ENCODE measurements around the gene RSPO1. TPM values are rescaled to one million over a fixed set of nuclear protein-coding genes. Genes with fewer than 3 reads are reported as not detected.
A peak's percentile ranks its signal among the peaks of the same experiment; 100 is the strongest.
"Not testable (repeated sequence)": the region's sequence is repeated elsewhere in the genome, so short reads cannot be mapped to it uniquely, and the experiment has no call there.

RSPO1 gene
- not detected in 2 replicates for polyA plus RNA-seq (2014; cell fraction: cytosol; rRNA removed)
- polyA plus RNA-seq (2014; cell fraction: nucleus; rRNA removed): not detected in 2 replicates

GRCh38 chr1:37634244-37634991, at the start of gene RSPO1:
Gene RSPO1, minus strand, starts transcription at chr1:37634892. Its CDS starts 5,231 bp downstream, at chr1:37629661.
- DNase-seq (ENCODE audit: low spot score): peak; percentile 9

GRCh38 chr1:37684182-37684581, 49.5 kb upstream of the RSPO1 start:
- not testable (repeated sequence) for DNase-seq (ENCODE audit: low spot score)

- peak; percentile 46 for DNase-seq (ENCODE audit: low spot score)
These were observed 47.8 kb upstream of the RSPO1 start for GRCh38 chr1:37682334-37682987.

- no peak for DNase-seq (ENCODE audit: low spot score)
These were observed 46.2 kb upstream of the RSPO1 start for GRCh38 chr1:37680933-37681332.

GRCh38 chr1:37677808-37678207, 43.1 kb upstream of the RSPO1 start:
- DNase-seq (ENCODE audit: low spot score): no peak

GRCh38 chr1:37677143-37677439, 42.4 kb upstream of the RSPO1 start:
- DNase-seq (ENCODE audit: low spot score): no peak

- no peak for DNase-seq (ENCODE audit: low spot score)
These were observed 41.8 kb upstream of the RSPO1 start for GRCh38 chr1:37676281-37677142.

- DNase-seq (ENCODE audit: low spot score): no peak
These were observed 39.2 kb upstream of the RSPO1 start for GRCh38 chr1:37673920-37674319.

GRCh38 chr1:37672136-37672870, 37.6 kb upstream of the RSPO1 start:
- DNase-seq (ENCODE audit: low spot score): no peak

- DNase-seq (ENCODE audit: low spot score): no peak
These were observed 36.6 kb upstream of the RSPO1 start for GRCh38 chr1:37671261-37671660.

GRCh38 chr1:37670133-37670532, 35.4 kb upstream of the RSPO1 start:
- DNase-seq (ENCODE audit: low spot score): peak; percentile 59

- DNase-seq (ENCODE audit: low spot score): peak; percentile 74
These were observed 32.5 kb upstream of the RSPO1 start for GRCh38 chr1:37667023-37667671.

GRCh38 chr1:37666241-37666867, 31.7 kb upstream of the RSPO1 start:
- DNase-seq (ENCODE audit: low spot score): no peak

- DNase-seq (ENCODE audit: low spot score): peak; percentile 42
These were observed 28.8 kb upstream of the RSPO1 start for GRCh38 chr1:37663426-37664000.

- DNase-seq (ENCODE audit: low spot score): no peak
These were observed 27.5 kb upstream of the RSPO1 start for GRCh38 chr1:37662031-37662755.

GRCh38 chr1:37661401-37661800, 26.7 kb upstream of the RSPO1 start:
- DNase-seq (ENCODE audit: low spot score): no peak

GRCh38 chr1:37660664-37661063, 26.0 kb upstream of the RSPO1 start:
- peak; percentile 12 for DNase-seq (ENCODE audit: low spot score)

GRCh38 chr1:37658486-37658885, 23.8 kb upstream of the RSPO1 start:
- DNase-seq (ENCODE audit: low spot score): no peak

GRCh38 chr1:37657620-37658412, 23.1 kb upstream of the RSPO1 start:
- DNase-seq (ENCODE audit: low spot score): no peak

Measured in SK-N-DZ (cell line).